GM12872 (cell line): ENCODE data around the gene TGFBR3.

Experiments used
- TF ChIP-seq, protein P1 (sequence below): IDR thresholded peaks from 3 replicates; pipeline ENCODE4 v1.5.1; 2011; ENCODE audit warnings: low read depth, mild to moderate bottlenecking, low read length, moderate library complexity; ENCODE audit not compliant: insufficient read depth

TGFBR3 gene

DNA sequence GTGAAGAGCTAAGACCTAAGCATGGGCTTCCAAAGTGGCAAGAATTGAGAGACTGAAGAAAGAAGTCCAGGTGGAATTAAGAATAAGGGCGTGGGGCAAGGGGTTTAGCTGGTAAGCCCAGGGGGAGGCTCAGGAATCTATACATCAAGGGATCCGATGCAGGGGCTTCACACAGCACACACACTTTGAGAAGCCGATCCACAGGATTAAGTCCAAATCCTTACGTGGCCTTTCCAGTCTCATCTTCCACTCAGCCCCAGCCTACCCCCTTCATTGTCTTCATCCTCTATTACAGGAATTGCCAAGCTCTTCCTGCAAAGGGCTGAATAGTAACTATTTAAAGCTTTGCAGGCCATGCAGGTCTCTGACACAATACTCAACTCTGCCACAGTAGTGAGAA, 101.3 kb downstream of the TGFBR3 start:
- TF ChIP-seq, protein P1, sequence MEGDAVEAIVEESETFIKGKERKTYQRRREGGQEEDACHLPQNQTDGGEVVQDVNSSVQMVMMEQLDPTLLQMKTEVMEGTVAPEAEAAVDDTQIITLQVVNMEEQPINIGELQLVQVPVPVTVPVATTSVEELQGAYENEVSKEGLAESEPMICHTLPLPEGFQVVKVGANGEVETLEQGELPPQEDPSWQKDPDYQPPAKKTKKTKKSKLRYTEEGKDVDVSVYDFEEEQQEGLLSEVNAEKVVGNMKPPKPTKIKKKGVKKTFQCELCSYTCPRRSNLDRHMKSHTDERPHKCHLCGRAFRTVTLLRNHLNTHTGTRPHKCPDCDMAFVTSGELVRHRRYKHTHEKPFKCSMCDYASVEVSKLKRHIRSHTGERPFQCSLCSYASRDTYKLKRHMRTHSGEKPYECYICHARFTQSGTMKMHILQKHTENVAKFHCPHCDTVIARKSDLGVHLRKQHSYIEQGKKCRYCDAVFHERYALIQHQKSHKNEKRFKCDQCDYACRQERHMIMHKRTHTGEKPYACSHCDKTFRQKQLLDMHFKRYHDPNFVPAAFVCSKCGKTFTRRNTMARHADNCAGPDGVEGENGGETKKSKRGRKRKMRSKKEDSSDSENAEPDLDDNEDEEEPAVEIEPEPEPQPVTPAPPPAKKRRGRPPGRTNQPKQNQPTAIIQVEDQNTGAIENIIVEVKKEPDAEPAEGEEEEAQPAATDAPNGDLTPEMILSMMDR = no peak

DNA sequence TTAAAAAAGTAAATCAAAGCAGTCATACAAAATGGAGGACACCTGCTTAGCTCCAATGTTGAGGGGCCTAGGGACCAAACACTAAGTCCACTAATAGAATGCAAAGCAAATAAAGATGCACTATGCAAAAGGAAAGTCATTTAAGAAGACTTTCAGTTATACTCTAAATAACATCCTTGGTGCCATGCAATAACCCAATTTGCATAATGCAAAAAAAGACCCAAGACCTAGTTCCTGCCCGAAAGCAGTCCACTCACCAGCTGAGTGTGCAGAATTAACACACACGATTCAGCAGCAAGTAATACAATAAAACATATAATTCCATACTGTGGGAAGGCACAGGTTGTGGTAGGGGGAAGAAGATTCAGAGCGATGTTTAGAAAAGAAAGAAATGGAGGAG, 101.8 kb downstream of the TGFBR3 start:
- TF ChIP-seq, protein P1 = no peak

DNA sequence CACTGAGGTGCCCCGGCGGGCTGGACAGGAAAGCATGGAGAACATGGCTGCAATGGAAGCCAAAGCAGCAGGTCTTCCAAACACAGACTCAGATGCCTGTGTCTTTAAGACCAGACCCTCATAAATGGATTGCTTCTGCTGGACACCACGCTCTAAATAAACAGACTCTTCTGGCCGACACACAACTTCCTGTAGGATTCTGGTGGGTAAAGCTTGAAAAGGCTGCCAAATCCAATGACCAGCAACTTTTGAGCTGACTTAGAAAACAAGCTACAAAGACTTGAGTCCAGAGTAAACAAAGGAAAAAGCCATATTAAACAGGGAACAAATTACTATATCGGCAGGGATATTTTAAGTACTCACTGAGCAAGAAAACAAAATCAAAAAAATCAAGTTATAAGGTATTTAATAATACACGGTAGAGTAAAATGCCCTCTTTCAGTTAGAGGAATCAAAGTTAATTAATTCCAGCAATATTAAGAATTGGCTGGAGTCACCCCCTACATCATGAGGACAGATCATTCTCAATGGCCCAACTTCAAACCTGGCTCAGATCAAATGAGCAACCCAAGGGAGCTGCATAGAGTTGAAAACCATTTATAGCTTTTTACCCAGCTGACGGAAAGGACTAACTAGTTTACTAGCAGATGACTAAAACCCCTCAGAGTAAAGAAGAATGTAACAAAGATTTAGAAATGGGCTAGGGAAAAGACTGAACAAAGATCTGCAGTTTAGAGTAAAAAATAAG, 102.4 kb downstream of the TGFBR3 start:
- TF ChIP-seq, protein P1 = no peak

DNA sequence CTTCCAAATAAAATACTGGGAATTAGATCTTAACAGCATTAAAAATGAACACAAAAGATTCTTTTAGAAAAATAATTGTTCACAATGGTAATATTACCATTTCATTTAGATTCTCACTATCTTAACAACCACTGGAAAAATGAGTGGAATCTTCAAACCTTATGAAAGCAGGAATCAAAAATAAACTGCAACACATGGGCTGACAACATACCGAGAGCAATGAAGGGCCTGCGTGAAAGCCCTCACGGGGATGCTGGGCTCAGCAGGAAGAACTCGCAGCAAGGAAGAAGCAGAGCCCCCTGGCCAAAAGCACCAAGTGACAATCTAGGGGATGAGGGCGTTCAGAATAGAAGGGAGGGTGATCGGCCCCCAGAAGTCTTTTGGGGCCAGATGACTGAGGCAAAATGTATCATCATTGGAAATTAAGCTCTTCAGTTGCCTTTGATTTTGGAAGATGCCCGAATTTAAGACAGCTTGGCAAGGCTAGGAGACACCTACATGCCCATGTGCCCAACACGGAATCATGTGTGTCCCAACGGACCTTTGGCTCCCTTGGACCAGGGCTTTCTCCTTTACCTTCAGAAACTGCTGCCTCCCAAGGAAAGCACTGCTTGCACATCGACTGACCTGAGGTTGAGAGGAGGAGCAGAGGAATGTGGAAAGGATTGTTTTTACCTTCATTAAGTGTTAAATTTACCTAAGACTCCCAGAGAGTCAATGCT, 103.9 kb downstream of the TGFBR3 start:
- TF ChIP-seq, protein P1 = no peak

DNA sequence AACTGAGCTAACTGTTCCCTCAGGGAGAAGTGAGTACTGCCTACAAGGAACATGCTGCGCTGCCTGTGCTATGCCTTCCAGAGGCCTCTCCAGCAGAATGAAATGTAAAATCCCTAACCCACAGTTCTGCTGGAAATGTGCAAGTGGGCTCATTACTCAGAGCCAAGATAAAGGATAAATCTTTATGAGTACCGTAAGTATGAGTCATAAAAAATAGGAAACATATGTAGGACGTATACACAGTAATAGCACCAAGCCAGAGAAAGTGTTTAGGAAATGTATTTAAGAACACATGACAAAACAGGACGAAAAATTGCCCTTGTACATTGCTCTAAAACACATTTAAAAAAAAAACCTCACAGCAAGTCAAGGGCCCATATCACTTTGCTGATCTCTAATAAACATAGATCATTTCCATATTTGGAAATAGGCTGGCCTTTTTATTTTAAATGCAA, 104.6 kb downstream of the TGFBR3 start:
- TF ChIP-seq, protein P1 = no peak

DNA sequence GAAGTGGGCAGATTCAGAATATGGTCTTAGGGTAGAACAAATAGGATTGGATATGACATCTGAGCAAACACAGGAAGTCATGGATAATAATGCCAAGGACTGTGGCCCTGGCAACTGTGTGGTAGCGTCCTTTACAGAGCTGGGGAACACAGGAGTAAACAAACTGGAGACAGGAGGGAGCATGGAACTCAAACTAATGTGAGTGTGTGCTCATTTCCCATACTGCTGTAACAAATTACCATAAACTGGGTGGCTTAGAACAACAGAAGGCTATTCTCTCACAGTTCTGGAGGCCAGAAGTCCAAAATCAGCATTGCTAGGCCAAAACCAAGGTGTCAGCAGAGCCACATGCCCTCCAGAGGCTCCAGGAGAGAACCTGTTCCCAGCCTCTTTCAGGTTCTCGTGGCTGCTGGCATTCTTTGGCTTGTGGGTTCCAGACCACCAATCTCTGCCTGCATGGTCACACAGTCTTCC, 106.4 kb downstream of the TGFBR3 start:
- TF ChIP-seq, protein P1 = no peak

DNA sequence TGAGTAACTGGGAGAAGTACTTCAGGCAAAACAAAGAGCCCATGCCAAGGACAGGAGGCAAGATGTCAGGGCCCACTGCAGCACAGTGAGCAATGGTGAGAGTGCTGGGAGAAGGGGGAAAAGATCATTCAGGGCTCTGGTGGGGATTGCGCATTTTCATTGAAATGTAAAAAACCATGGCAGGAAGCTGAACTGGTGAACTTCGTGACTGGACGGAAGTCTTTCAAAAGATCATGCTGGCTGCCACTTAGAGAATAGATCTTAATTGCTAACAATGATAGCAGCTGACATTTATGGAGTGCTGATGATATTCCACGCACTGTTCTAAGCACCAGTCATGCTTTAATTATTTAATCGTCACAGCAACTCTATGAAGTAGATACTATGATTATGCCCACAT, 107.0 kb downstream of the TGFBR3 start:
- TF ChIP-seq, protein P1 = no peak
